ENCODE data around the gene COL4A3. TPM values are rescaled to one million over a fixed set of nuclear protein-coding genes. Genes with fewer than 3 reads are reported as not detected.
"Not testable (repeated sequence)": the region's sequence is repeated elsewhere in the genome, so short reads cannot be mapped to it uniquely, and the experiment has no call there.

Gene COL4A3
- total RNA-seq, 2 donors from 2014 or later = 0.30 to 0.42 TPM

GRCh38 chr2:227160164-227160563, 4.3 kb upstream of the COL4A3 start:
- TF ChIP-seq CTCF (IDR thresholded peaks at IDR 0.05) = no peak

GRCh38 chr2:227161947-227162346, 2.5 kb upstream of the COL4A3 start:
- intact Hi-C loops (cut with DNase I) = no loop called here
- TF ChIP-seq CTCF (IDR thresholded peaks at IDR 0.05) = no peak
- peaks cover 5% of the 10 kb centered on the region for H3K27me3 ChIP-seq
- H3K9me3 ChIP-seq = no peaks in the 10 kb centered on the region
- H3K4me3 ChIP-seq = no peak overlapping the region
- no peaks in the 10 kb centered on the region for H3K36me3 ChIP-seq
- no peaks in the 10 kb centered on the region for H3K4me1 ChIP-seq
- H3K27ac ChIP-seq = no peak overlapping the region
- H3K9ac ChIP-seq (ENCODE audit: low read depth in 2 of 2, low read length in 2 of 2) = no peak overlapping the region
- DNase-seq = no peak

More at GRCh38 chr2:227160164-227160563, 4.3 kb upstream of the COL4A3 start:
- Histone ChIP-seq H3K36me3 (no peaks in the 10 kb centered on the region), H3K27me3 (peaks cover 5% of the 10 kb centered on the region), H3K27ac (no peak overlapping the region), H3K4me3 (no peak overlapping the region), H3K9ac (ENCODE audit: low read depth in 2 of 2, low read length in 2 of 2) (no peak overlapping the region), H3K9me3 (no peaks in the 10 kb centered on the region), H3K4me1 (no peaks in the 10 kb centered on the region)
- no peak for DNase-seq
- intact Hi-C loops (cut with DNase I) = no loop called here

GRCh38 chr2:227163485-227163997, 883 bp upstream of the COL4A3 start:
- H3K9ac ChIP-seq (ENCODE audit: low read depth in 2 of 2, low read length in 2 of 2) = peak overlapping the region; percentile 30 to 64
- H3K27me3 ChIP-seq = peaks cover 5% of the 10 kb centered on the region
- TF ChIP-seq CTCF (IDR thresholded peaks at IDR 0.05) = no peak
- peak overlapping the region; percentile 44 for H3K4me3 ChIP-seq
- H3K27ac ChIP-seq = no peak overlapping the region
- peak; percentile 18 for DNase-seq
- no peaks in the 10 kb centered on the region for H3K9me3 ChIP-seq
- H3K36me3 ChIP-seq = no peaks in the 10 kb centered on the region
- H3K4me1 ChIP-seq = no peaks in the 10 kb centered on the region
- intact Hi-C loops (cut with DNase I) = no loop called here

GRCh38 chr2:227164763-227165291, 403 bp downstream of the COL4A3 start:
- peaks cover 5% of the 10 kb centered on the region for H3K27me3 ChIP-seq
- no peak for TF ChIP-seq CTCF (IDR thresholded peaks at IDR 0.05)
- peak; percentile 29 for DNase-seq
- H3K9ac ChIP-seq (ENCODE audit: low read depth in 2 of 2, low read length in 2 of 2) = peak overlapping the region in 1 of 2 donors; percentile 65
- H3K27ac ChIP-seq = no peak overlapping the region
- H3K36me3 ChIP-seq = no peaks in the 10 kb centered on the region
- H3K4me3 ChIP-seq = peak overlapping the region; percentile 44
- H3K4me1 ChIP-seq = no peaks in the 10 kb centered on the region
- intact Hi-C loops (cut with DNase I) = no loop called here
- no peaks in the 10 kb centered on the region for H3K9me3 ChIP-seq

GRCh38 chr2:227171779-227172178, 7.4 kb downstream of the COL4A3 start:
- H3K27me3 ChIP-seq; intact Hi-C loops (cut with DNase I); H3K9ac ChIP-seq (ENCODE audit: low read depth in 2 of 2, low read length in 2 of 2); H3K4me1 ChIP-seq; H3K4me3 ChIP-seq; H3K9me3 ChIP-seq; H3K27ac ChIP-seq; H3K36me3 ChIP-seq; DNase-seq: not testable (repeated sequence)

GRCh38 chr2:227177592-227178336, 13.3 kb downstream of the COL4A3 start:
- H3K9ac ChIP-seq (ENCODE audit: low read depth in 2 of 2, low read length in 2 of 2) = no peak overlapping the region
- no peaks in the 10 kb centered on the region for H3K9me3 ChIP-seq
- no peak for TF ChIP-seq CTCF (IDR thresholded peaks at IDR 0.05)
- H3K27ac ChIP-seq = no peak overlapping the region
- no peaks in the 10 kb centered on the region for H3K27me3 ChIP-seq
- H3K4me1 ChIP-seq = no peaks in the 10 kb centered on the region
- no peaks in the 10 kb centered on the region for H3K36me3 ChIP-seq
- no peak for DNase-seq
- intact Hi-C loops (cut with DNase I) = no loop called here
- H3K4me3 ChIP-seq = no peak overlapping the region

All from colonic mucosa (tissue), 4 donors.